Muscle of arm (tissue), 12 donors: ENCODE results near the gene ELF5. TPM values are rescaled to one million over a fixed set of nuclear protein-coding genes. Genes with fewer than 3 reads are reported as not detected.

Experiments
- DNase-seq: peaks from one replicate; pipeline ENCODE4 v3.0.0-alpha.2; 2013
- polyA plus RNA-seq, 12 donors: library from polyadenylated mRNA; unstranded; fragments of 120-200 nt; gene quantifications; one replicate each; pipeline ENCODE4 v1.2.1, GENCODE V29; 2013; ENCODE audit not compliant: insufficient read length in 12 of 12

The ELF5 gene
- polyA plus RNA-seq, 12 donors: 0.07 to 27.7 (median 0.29) TPM; not detected in 3

DNA sequence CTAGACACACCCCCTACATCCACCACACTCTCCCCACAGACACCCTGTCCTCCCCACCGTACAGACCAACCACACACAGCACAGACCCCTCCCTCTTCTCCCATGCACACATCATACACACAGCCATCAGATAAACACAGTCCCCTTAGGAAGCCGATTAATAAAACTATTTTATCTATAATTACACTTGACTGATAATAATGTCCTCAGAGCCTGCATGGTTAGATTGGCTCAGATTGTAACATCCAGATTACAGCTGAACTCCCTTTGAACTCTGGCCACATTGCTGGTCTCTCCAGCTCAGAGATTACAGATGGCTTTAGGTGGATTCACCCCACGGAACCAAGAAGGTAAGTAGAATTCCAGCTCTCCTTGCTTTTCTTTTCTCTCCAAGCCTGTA is 9.5 kb upstream of the ELF5 start:
- DNase-seq: no peak

- DNase-seq: no peak
Measured at GRCh38 chr11:34522188-34522587, 8.6 kb upstream of the ELF5 start.

DNA sequence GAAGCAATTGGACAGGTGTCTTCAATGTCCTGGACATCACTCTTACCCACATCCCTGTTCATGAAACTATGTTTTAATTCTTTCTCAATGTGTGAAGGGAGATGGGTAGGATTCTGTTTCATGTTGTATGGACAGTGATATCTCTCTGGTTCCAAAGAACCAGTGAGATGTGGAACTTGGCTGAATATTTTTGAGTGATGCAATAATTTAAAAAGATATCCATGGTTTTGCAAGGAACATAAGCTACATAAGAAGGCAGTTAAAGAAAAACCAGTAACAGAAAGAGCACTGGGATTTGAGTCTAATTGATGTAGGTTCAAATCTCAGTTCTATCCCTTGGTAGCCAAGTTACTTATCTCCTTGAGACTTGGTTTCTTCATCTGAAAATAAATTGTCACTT is 7.7 kb upstream of the ELF5 start:
- no peak for DNase-seq

DNA sequence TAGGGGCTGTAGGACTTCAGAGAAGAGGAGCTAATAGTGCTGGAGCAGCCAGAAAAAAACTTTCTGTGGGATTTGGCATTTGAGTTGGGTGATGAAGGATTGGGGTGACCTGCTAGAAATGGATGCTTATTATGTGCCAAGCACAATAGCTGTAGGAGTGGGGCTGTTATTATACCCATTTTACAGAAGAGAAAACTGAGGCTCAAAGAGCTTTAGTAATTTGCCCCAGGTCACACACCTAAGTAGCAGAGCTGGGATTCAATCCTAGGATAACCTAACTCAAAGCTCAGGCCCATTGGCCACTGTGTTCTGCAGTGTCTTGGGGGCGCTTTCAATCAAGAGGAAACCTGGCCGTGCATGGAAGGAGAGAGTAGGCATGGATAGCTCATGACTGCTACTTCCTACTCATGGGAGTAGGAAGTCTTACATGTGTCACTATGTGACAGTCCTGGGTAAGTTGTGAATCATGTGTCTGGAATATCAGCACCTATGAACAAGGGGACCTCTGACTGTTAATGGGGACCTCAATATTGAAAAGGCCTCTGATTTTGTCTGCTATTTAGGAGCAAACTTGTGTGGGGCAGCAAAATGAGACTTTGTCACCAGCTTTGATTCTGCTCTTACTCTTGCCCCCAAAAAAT is 6.1 kb upstream of the ELF5 start:
- DNase-seq: no peak

GRCh38 chr11:34516247-34517040 is 2.9 kb upstream of the ELF5 start:
- DNase-seq: no peak

- DNase-seq: no peak
Measured at GRCh38 chr11:34514597-34514996, 1.0 kb upstream of the ELF5 start.

DNA sequence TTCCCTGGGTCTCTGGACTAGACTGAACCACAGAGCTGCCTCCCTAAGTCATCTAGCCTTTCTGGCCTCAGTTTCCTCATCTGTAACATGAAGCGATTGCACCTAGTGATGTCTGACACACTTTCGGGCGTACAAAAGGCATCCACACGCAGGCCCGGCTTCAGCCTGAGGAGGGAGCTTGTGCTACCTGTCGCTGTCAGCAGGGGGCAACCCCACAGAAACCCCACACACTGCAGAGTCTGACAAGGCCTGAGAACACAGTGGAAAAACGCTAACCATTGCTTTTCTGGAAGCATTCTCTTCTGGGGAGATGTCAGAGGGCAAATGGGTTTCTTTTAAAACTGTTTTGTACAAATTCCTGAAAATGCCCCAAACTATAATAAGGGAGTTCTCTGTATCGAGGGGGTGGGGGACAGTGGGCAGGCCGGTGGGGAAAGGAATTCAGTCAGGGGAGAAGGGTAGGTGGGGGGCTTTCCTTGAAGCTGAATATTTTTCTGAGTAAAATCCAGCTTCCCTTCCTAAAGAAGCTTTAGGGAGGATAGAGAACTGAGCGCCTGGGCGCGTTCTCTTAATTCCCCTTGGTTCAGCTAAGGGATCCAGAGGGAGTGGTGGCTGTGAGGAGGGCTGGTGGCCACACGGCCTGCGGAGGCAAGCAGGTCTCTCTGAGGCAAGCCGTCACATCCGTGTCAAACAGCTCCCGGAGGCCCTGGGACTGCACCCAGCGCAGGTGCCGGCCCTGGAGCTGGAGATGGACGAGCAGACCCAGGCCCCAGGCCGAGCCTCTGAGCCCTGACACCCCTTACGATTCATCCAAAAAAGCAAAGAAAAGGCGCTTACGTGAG is 533 bp downstream of the ELF5 start:
- no peak for DNase-seq

GRCh38 chr11:34510673-34511072 is 2.9 kb downstream of the ELF5 start:
- no peak for DNase-seq

- DNase-seq: no peak
Measured at GRCh38 chr11:34510218-34510617, 3.4 kb downstream of the ELF5 start.

DNA sequence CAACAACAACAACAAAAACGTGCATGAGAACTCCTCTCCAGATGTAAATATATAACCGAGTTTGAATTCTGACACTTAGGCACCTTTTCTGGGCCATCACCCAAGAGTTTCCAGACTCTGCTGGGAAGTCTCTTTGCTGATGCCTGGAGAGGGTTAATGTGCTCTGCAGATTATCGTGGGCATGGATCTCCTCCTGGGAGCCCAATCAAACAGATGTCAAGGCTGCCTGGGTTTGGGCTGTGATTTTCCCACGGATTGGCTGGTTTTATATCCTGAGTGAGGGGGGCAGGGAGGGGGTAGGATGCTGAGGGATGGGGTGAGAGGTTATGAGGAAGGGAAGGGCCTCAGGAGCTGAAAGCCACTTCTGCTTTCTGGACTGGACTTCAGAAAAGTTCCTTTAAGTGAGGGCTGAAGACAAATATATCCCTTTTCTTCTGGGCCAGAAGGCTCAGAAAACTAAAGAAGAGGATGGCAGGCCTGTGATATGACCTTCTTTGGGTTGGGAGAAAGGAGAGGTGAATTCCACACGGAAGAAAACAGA is 4.2 kb downstream of the ELF5 start:
- no peak for DNase-seq

DNA sequence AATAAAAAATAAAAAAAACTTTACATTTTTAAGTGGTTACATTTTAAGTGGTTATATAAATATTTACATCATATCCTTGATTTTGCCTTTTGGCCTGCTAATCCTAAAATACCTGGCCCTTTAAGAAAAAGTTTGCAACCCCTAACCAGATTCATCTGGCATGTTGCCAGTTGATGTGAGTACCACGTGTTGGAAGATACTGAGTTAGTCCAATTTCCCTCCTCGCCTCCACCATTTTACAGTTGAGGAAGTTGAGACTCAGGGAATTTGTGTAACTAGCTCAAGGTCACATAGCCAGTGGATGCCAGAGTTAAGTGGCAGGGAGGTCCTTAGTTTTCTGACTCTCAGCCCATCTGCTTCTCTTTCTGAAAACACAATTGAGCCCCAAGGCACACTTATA is 5.1 kb downstream of the ELF5 start:
- no peak for DNase-seq

DNA sequence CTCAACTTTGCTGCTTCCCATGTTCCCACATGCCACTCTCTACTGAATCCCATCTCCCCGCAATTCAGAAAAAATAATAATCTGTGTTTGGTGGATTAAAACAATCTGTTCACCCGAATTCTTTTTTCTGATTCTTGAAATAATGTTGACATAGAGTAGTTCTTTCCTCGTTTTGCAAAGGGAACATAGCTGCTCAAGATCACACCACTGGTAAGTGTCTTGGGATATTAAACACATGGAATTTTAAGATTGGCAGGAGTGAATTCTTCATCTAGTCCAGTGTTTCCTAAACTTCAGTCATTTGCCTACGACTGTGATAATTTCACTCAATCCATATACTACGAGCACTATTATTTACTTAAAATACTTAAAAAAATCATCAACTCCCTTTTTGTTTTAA is 6.0 kb downstream of the ELF5 start:
- DNase-seq: no peak

DNA sequence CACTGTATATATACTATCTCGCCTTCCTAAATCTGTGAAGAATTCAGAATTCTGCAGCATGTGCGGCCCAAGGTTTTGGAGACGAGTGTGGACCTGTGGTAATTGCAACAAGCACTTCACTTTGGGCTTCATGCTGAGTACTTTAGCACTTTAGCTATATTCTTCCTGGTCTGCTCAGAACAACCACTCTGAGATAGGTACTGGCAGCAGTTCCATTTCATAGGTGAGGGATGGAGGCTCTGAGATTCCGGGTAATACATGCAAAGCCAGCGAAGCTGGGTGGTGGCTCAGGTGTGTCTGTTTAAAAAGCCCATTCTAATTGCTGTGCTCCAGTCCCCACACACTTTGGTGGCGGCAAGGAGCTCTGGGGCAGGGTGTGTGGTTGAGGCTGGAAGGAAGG is 6.4 kb downstream of the ELF5 start:
- DNase-seq: no peak

- no peak for DNase-seq
Measured at GRCh38 chr11:34505874-34506273, 7.7 kb downstream of the ELF5 start.

GRCh38 chr11:34502949-34503348 is 10.6 kb downstream of the ELF5 start:
- DNase-seq: no peak

- DNase-seq: no peak
Measured at GRCh38 chr11:34501949-34502348, 11.6 kb downstream of the ELF5 start.

GRCh38 chr11:34501500-34501899 is 12.1 kb downstream of the ELF5 start:
- peak; percentile 51 for DNase-seq

DNA sequence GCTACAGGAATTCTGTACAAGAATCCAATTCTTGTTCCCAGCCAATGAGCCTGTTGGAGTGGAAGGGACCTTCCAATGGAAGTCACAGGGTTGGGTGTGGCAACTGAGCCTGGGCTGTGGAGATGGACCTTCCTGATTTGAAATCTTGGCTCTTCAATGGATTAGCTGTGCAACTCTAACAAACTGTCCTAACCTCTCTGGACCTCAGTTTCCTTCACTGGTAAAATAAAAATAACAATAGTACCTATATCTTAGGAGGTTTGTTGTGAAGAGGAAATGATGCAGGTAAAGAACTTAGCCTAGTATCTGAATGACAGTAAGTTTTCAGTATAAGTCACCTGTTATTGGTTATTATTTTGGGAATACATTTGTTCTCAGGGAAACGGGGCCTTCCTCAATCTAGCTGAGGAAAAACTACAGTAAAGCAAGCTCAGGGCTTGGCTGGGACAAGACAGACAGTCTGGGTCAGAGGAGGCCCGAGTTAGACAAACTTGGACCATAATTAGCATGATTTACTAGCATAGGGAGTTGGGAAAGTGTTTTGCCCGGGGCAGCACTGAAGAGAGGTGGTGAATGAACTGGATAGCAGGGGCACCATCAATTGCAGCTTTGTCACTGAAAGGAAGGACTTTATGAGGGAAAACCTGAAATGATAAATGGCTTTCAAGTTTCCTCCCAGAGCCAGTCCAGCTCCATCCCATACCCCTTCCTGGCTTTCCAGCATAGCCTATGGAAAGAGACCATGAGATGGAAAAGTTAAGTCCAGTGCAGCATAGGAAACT is 13.7 kb downstream of the ELF5 start:
- DNase-seq: no peak

GRCh38 chr11:34495724-34496377 is 17.7 kb downstream of the ELF5 start:
- DNase-seq: no peak

GRCh38 chr11:34495239-34495723 is 18.3 kb downstream of the ELF5 start:
- DNase-seq: no peak
